HCT116 (cell line): ENCODE data around the gene RELB.

Experiments
- CTCF ChIP-seq, 3 experiments: fragments of 200-600 bp in 1 of 3; sonication (generic) in 1 of 3; IDR thresholded peaks in 2 of 3; conservative IDR thresholded peaks in 1 of 3; 2 replicates each; pipeline ENCODE4 v1.5.1; 2012 to 2017; ENCODE audit warnings: low read depth in 2 of 3, low read length in 2 of 3, antibody characterized with exemption in 1 of 3, borderline replicate concordance in 1 of 3, control low read depth in 1 of 3, mild to moderate bottlenecking in 1 of 3, mixed read lengths in 1 of 3, mixed run types in 1 of 3, moderate library complexity in 1 of 3; ENCODE audit not compliant: insufficient read depth in 1 of 3
- EZH2 ChIP-seq: fragments of 200-600 bp; sonication (generic); IDR thresholded peaks from 2 replicates; pipeline ENCODE4 v1.6.1; 2017; ENCODE audit warnings: antibody characterized with exemption, mixed run types
- POLR2A ChIP-seq: IDR thresholded peaks from 2 replicates; pipeline ENCODE4 v1.7.0; 2011; ENCODE audit warnings: borderline replicate concordance; ENCODE audit not compliant: insufficient read depth, insufficient read length; ENCODE audit errors: extremely low read depth

- TF ChIP-seq CTCF (IDR thresholded peaks at IDR 0.05 in 2 of 3, conservative IDR thresholded peaks at IDR 0.05 in 1 of 3; ENCODE audit: borderline replicate concordance in 1 of 3, insufficient read depth in 1 of 3, low read depth in 2 of 3, low read length in 2 of 3) (no peak), POLR2A (no peak), EZH2 (no peak)
Observed at GRCh38 chr19:45030825-45031224, 29.6 kb downstream of the RELB start.
